ENCODE measurements around the gene HSPA12B.

The HSPA12B gene

GRCh38 chr20:3798908-3799248, 66.4 kb downstream of the HSPA12B start:
- DNase-seq (ENCODE audit: low read depth), result no peak
- no peak overlapping the region for H3K4me3 ChIP-seq (ENCODE audit: low read depth, low read length)
- TF ChIP-seq MYC (IDR thresholded peaks at IDR 0.05; ENCODE audit: low read depth, low read length), result no peak
- no peak for TF ChIP-seq POLR2A (IDR thresholded peaks at IDR 0.05; ENCODE audit: extremely low read depth, insufficient read length)
- no peak for TF ChIP-seq MAX (IDR thresholded peaks at IDR 0.05; ENCODE audit: low read depth, low read length)
- no peak for TF ChIP-seq CTCF (IDR thresholded peaks at IDR 0.05; ENCODE audit: low read depth, low read length)

GRCh38 chr20:3800256-3800877, 67.9 kb downstream of the HSPA12B start:
- H3K4me3 ChIP-seq (ENCODE audit: low read depth, low read length), result no peak overlapping the region
- TF ChIP-seq CTCF (IDR thresholded peaks at IDR 0.05; ENCODE audit: low read depth, low read length) (no peak), MAX (IDR thresholded peaks at IDR 0.05; ENCODE audit: low read depth, low read length) (no peak), MYC (IDR thresholded peaks at IDR 0.05; ENCODE audit: low read depth, low read length) (no peak), POLR2A (IDR thresholded peaks at IDR 0.05; ENCODE audit: extremely low read depth, insufficient read length) (no peak)
- DNase-seq (ENCODE audit: low read depth), result no peak

GRCh38 chr20:3800878-3801260, 68.4 kb downstream of the HSPA12B start:
- TF ChIP-seq CTCF (IDR thresholded peaks at IDR 0.05; ENCODE audit: low read depth, low read length), result no peak
- TF ChIP-seq POLR2A (IDR thresholded peaks at IDR 0.05; ENCODE audit: extremely low read depth, insufficient read length), result no peak
- TF ChIP-seq MYC (IDR thresholded peaks at IDR 0.05; ENCODE audit: low read depth, low read length), result no peak
- no peak for TF ChIP-seq MAX (IDR thresholded peaks at IDR 0.05; ENCODE audit: low read depth, low read length)
- no peak for DNase-seq (ENCODE audit: low read depth)
- no peak overlapping the region for H3K4me3 ChIP-seq (ENCODE audit: low read depth, low read length)

GRCh38 chr20:3801299-3801698, 68.8 kb downstream of the HSPA12B start:
- DNase-seq (ENCODE audit: low read depth), result no peak

GRCh38 chr20:3801846-3802245, 69.4 kb downstream of the HSPA12B start:
- TF ChIP-seq CTCF (IDR thresholded peaks at IDR 0.05; ENCODE audit: low read depth, low read length) (no peak), MYC (IDR thresholded peaks at IDR 0.05; ENCODE audit: low read depth, low read length) (no peak), POLR2A (IDR thresholded peaks at IDR 0.05; ENCODE audit: extremely low read depth, insufficient read length) (no peak), MAX (IDR thresholded peaks at IDR 0.05; ENCODE audit: low read depth, low read length) (no peak)
- no peak overlapping the region for H3K4me3 ChIP-seq (ENCODE audit: low read depth, low read length)
- DNase-seq (ENCODE audit: low read depth), result no peak

More at GRCh38 chr20:3801299-3801698, 68.8 kb downstream of the HSPA12B start:
- no peak overlapping the region for H3K4me3 ChIP-seq (ENCODE audit: low read depth, low read length)
- TF ChIP-seq POLR2A (IDR thresholded peaks at IDR 0.05; ENCODE audit: extremely low read depth, insufficient read length) (no peak), MAX (IDR thresholded peaks at IDR 0.05; ENCODE audit: low read depth, low read length) (no peak), CTCF (IDR thresholded peaks at IDR 0.05; ENCODE audit: low read depth, low read length) (no peak), MYC (IDR thresholded peaks at IDR 0.05; ENCODE audit: low read depth, low read length) (no peak)

Measured in NB4 (cell line).